Measurements from ENCODE around the gene TPI1.

DNA sequence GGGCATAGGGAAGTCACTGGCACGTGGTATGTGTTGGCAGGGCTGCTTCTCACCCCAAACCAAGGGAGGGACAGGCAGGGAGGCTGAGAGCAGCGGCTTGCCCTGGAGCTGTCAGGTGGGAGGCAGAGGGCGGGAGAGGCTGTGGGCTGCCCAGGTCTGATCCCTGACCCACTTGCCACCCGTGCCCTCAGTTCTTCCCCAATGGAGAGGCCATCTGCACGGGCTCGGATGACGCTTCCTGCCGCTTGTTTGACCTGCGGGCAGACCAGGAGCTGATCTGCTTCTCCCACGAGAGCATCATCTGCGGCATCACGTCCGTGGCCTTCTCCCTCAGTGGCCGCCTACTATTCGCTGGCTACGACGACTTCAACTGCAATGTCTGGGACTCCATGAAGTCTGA is 21.9 kb upstream of the TPI1 start:
- TF ChIP-seq CTCF (conservative IDR thresholded peaks at IDR 0.05 in 1 of 2, IDR thresholded peaks at IDR 0.05 in 1 of 2; ENCODE audit: extremely low read depth in 1 of 2, insufficient read depth in 1 of 2, low read depth in 1 of 2, low read length in 2 of 2), result no peak
- no peak for TF ChIP-seq EZH2 (IDR thresholded peaks at IDR 0.05; ENCODE audit: borderline replicate concordance, low read length)

Measured in mammary epithelial cell (primary cell).